Measurements from ENCODE around the gene SETD6. TPM values are rescaled to one million over a fixed set of nuclear protein-coding genes. Genes with fewer than 3 reads are reported as not detected.

Gene SETD6, protein sequence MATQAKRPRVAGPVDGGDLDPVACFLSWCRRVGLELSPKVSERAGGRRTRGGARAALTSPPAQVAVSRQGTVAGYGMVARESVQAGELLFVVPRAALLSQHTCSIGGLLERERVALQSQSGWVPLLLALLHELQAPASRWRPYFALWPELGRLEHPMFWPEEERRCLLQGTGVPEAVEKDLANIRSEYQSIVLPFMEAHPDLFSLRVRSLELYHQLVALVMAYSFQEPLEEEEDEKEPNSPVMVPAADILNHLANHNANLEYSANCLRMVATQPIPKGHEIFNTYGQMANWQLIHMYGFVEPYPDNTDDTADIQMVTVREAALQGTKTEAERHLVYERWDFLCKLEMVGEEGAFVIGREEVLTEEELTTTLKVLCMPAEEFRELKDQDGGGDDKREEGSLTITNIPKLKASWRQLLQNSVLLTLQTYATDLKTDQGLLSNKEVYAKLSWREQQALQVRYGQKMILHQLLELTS
- 10 to 100 TPM; 29.6 to 44.2 (median 35.1) TPM for total RNA-seq
- 20.2 TPM for total RNA-seq (2013)
- total RNA-seq: 25.6 to 63.1 (median 40.0) reads per million in 29 experiments

DNA sequence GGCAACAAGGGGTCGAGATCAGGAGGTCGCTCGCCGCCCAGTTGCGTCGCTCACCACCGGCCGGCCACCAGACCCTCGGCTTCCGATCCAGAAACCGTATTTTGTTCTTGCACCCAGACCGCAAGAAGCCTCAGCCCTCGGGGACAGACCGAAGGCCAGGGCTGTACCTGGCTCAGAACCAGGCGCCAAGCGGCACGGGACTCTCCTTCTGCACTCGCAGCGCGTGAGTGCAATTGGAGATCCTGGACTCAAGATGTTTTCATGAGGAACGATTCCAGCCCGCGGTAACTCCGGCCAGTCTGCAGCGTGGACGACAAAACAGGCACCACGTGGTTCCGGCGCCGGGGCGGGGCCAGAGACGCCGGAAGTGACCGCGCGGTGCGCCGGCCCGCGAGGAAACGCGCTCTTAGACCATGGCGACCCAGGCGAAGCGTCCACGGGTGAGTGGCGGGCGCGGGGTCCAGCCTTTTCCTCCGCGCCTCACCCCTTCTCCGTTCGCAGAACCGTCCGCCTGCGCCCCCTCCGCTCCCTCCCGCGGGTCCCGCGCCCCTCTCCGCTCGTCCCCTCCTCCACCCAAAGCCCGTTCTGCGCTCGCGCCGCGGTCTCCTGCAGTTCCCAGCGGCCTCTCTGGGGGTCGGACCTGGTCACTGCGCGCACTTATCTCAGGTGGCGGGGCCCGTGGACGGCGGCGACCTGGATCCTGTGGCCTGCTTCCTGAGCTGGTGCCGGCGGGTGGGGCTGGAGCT, at the start of gene SETD6:
Gene SETD6 (plus strand): TSS at position 393 of the 746 bp plus-strand sequence. CDS start 21 bp downstream, at position 414.
- ChIA-PET CTCF (interaction anchor here (0.6 to 4.4 kb wide), 7 partner anchors 114 to 975 kb away, joined by 3 to 27 read pairs (median 4); no protein-coding TSS in a partner anchor), POLR2A (interaction anchor here in 1 of 2 donors (0.6 kb wide), 1 partner anchor 71 kb away, joined by 4 read pairs; no protein-coding TSS in a partner anchor)
- H3K4me3 Mint-ChIP-seq: peak within 1 kb of the TSS; percentile 87 to 92 (median 89)
- Histone ChIP-seq H3K4me1 (ENCODE audit: control insufficient read depth in 1 of 2, extremely low read depth in 1 of 2, insufficient read depth in 2 of 2, low read length in 2 of 2) (peaks cover 4 to 22% of the 10 kb centered on the region in 2 experiments), H3K4me3 (ENCODE audit: control insufficient read depth in 1 of 2, extremely low read depth in 1 of 2, low read length in 1 of 2) (peak within 1 kb of the TSS; percentile 83 to 87), H3K27ac (ENCODE audit: low read length) (peak within 1 kb of the TSS; percentile 53), H3K27me3 (replicated peaks in 1 of 2; ENCODE audit: control insufficient read depth in 2 of 2, extremely low read depth in 1 of 2, insufficient read depth in 2 of 2, low read length in 1 of 2) (peaks cover 0 to 2% of the 10 kb centered on the region in 2 experiments), H3K9me3 (no peaks in the 10 kb centered on the region), H3K36me3 (ENCODE audit: control insufficient read depth in 2 of 2, extremely low read depth in 1 of 2, insufficient read depth in 1 of 2, low read length in 1 of 2) (peaks cover 0 to 28% of the 10 kb centered on the region in 2 donors)
- WGBS (ENCODE audit: insufficient coverage): under 1% methylated on average over 80 of the region's 80 CpGs
- H3K9me3 Mint-ChIP-seq: no peaks in the 10 kb centered on the region
- ATAC-seq (replicated peaks in 1 of 4) (peak; percentile 71 to 81 (median 78)), DNase-seq (peak in 30 of 35 experiments; percentile 26 to 73 (median 50))
- peak within 1 kb of the TSS; percentile 89 to 91 for H3K27ac Mint-ChIP-seq
- peaks cover 12% of the 10 kb centered on the region for H3K36me3 Mint-ChIP-seq
- no peaks in the 10 kb centered on the region for H3K27me3 Mint-ChIP-seq
- H3K4me1 Mint-ChIP-seq: peaks cover 19 to 34% (median 29%) of the 10 kb centered on the region in 3 donors

DNA sequence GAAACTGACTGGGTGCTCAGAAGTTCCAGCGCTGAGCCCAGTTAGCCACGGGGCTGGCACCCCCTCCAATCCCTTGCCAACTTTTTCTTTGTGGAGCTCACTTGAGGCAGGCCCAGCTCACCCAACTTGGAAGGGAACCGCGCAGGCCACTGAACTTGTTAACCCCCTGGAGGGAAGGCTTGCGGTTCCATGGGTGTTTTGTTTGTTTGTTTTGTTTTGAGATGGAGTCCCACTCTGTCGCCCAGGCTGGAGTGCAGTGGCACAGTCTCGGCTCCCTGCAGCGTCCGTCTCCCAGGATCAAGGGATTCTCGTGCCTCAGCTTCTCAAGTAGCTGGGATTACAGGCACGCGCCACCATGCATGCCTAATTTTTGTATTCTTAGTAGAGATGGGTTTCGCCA, 49.5 kb upstream of the SETD6 start:
- Histone ChIP-seq H3K27me3 (replicated peaks in 1 of 2; ENCODE audit: control insufficient read depth in 2 of 2, extremely low read depth in 1 of 2, insufficient read depth in 2 of 2, low read length in 1 of 2) (peaks cover 3 to 56% of the 10 kb centered on the region in 2 experiments), H3K9me3 (no peaks in the 10 kb centered on the region), H3K36me3 (ENCODE audit: control insufficient read depth in 2 of 2, extremely low read depth in 1 of 2, insufficient read depth in 1 of 2, low read length in 1 of 2) (no peaks in the 10 kb centered on the region), H3K27ac (ENCODE audit: low read length) (no peak overlapping the region), H3K4me3 (ENCODE audit: control insufficient read depth in 1 of 2, extremely low read depth in 1 of 2, low read length in 1 of 2) (no peak overlapping the region), H3K4me1 (ENCODE audit: control insufficient read depth in 1 of 2, extremely low read depth in 1 of 2, insufficient read depth in 2 of 2, low read length in 2 of 2) (peaks cover 0 to 9% of the 10 kb centered on the region in 2 experiments)
- DNase-seq (no peak), ATAC-seq (replicated peaks in 1 of 4) (no peak)
- ChIA-PET POLR2A (no interaction called here), CTCF (no interaction called here)
- Mint-ChIP-seq H3K27ac (no peak overlapping the region), H3K4me3 (no peak overlapping the region), H3K4me1 (peaks cover 8 to 15% (median 10%) of the 10 kb centered on the region in 3 donors), H3K36me3 (no peaks in the 10 kb centered on the region), H3K9me3 (no peaks in the 10 kb centered on the region), H3K27me3 (peaks cover 52 to 74% of the 10 kb centered on the region in 2 donors)
- WGBS (ENCODE audit: insufficient coverage): 83% methylated on average over 4 of the region's 13 CpGs

DNA sequence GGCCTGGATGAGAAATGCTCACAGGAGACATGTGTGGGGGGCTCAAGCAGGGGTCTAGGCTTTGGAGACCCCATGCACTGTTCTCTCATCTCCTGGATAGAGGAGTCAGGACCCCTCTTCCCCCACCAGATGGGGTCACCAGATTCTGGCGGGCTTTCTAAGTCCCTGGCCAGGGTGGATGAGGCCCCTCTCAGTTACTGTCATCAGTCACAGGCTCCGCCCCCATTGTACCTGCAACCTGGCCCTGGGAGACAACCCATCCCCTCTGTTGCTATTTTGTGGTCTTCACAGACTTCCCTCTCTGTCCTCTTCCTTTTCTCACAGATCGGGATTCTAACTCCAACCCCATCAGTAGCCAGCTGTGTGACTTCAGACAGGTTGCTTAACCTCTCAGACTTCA, 48.9 kb upstream of the SETD6 start:
- no peaks in the 10 kb centered on the region for H3K36me3 Mint-ChIP-seq
- DNase-seq (no peak), ATAC-seq (replicated peaks in 1 of 4) (no peak)
- Histone ChIP-seq H3K9me3 (no peaks in the 10 kb centered on the region), H3K36me3 (ENCODE audit: control insufficient read depth in 2 of 2, extremely low read depth in 1 of 2, insufficient read depth in 1 of 2, low read length in 1 of 2) (no peaks in the 10 kb centered on the region), H3K4me1 (ENCODE audit: control insufficient read depth in 1 of 2, extremely low read depth in 1 of 2, insufficient read depth in 2 of 2, low read length in 2 of 2) (peaks cover 0 to 9% of the 10 kb centered on the region in 2 experiments), H3K27me3 (replicated peaks in 1 of 2; ENCODE audit: control insufficient read depth in 2 of 2, extremely low read depth in 1 of 2, insufficient read depth in 2 of 2, low read length in 1 of 2) (peaks cover 3 to 54% of the 10 kb centered on the region in 2 experiments), H3K27ac (ENCODE audit: low read length) (no peak overlapping the region), H3K4me3 (ENCODE audit: control insufficient read depth in 1 of 2, extremely low read depth in 1 of 2, low read length in 1 of 2) (no peak overlapping the region)
- no peaks in the 10 kb centered on the region for H3K9me3 Mint-ChIP-seq
- peaks cover 8 to 15% (median 10%) of the 10 kb centered on the region in 3 donors for H3K4me1 Mint-ChIP-seq
- H3K4me3 Mint-ChIP-seq: peak overlapping the region in 1 of 3 donors; percentile 28
- ChIA-PET POLR2A (no interaction called here), CTCF (no interaction called here)
- peaks cover 50 to 69% of the 10 kb centered on the region in 2 donors for H3K27me3 Mint-ChIP-seq
- H3K27ac Mint-ChIP-seq: peak overlapping the region in 1 of 2 donors; percentile 28
- 73% methylated on average over 2 of the region's 3 CpGs for WGBS (ENCODE audit: insufficient coverage)

DNA sequence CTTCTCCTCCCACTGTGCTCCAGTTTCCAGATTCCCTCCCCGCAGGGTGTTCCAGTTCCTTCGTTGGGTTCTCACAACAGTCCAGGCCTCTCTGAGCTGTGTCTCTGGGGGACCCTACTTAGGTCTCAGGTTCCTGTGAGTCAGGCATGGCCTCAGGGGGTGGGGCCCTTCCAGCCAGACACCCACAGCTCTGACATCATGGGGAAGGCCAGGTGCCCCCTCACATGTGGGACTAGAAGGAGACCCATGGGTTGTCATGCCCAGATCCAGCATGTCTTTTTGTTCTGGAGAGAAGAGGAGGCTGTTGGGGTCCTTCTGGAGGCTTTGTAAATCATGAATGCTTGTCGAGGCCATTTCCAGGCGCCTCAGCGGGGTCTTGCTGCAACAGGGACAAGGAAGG, 47.4 kb upstream of the SETD6 start:
- WGBS (ENCODE audit: insufficient coverage): 81% methylated on average over 5 of the region's 5 CpGs
- peaks cover 8 to 10% (median 10%) of the 10 kb centered on the region in 3 donors for H3K4me1 Mint-ChIP-seq
- no peak for DNase-seq
- no peaks in the 10 kb centered on the region for H3K36me3 ChIP-seq (ENCODE audit: control insufficient read depth in 2 of 2, extremely low read depth in 1 of 2, insufficient read depth in 1 of 2, low read length in 1 of 2)
- H3K9me3 Mint-ChIP-seq: no peaks in the 10 kb centered on the region
- H3K27ac ChIP-seq (ENCODE audit: low read length): no peak overlapping the region
- no peak overlapping the region for H3K4me3 ChIP-seq (ENCODE audit: control insufficient read depth in 1 of 2, extremely low read depth in 1 of 2, low read length in 1 of 2)
- H3K4me3 Mint-ChIP-seq: no peak overlapping the region
- peaks cover 0 to 9% of the 10 kb centered on the region in 2 experiments for H3K4me1 ChIP-seq (ENCODE audit: control insufficient read depth in 1 of 2, extremely low read depth in 1 of 2, insufficient read depth in 2 of 2, low read length in 2 of 2)
- no peaks in the 10 kb centered on the region for H3K9me3 ChIP-seq
- no peaks in the 10 kb centered on the region for H3K36me3 Mint-ChIP-seq
- no peak overlapping the region for H3K27ac Mint-ChIP-seq
- H3K27me3 ChIP-seq (replicated peaks in 1 of 2; ENCODE audit: control insufficient read depth in 2 of 2, extremely low read depth in 1 of 2, insufficient read depth in 2 of 2, low read length in 1 of 2): peaks cover 0 to 55% of the 10 kb centered on the region in 2 experiments
- ATAC-seq (replicated peaks in 1 of 4): no peak
- ChIA-PET POLR2A (interaction anchor here in 1 of 2 donors (0.6 kb wide), 1 partner anchor 9 kb away, joined by 3 read pairs; no protein-coding TSS in a partner anchor), CTCF (no interaction called here)
- H3K27me3 Mint-ChIP-seq: peaks cover 41 to 57% of the 10 kb centered on the region in 2 donors

DNA sequence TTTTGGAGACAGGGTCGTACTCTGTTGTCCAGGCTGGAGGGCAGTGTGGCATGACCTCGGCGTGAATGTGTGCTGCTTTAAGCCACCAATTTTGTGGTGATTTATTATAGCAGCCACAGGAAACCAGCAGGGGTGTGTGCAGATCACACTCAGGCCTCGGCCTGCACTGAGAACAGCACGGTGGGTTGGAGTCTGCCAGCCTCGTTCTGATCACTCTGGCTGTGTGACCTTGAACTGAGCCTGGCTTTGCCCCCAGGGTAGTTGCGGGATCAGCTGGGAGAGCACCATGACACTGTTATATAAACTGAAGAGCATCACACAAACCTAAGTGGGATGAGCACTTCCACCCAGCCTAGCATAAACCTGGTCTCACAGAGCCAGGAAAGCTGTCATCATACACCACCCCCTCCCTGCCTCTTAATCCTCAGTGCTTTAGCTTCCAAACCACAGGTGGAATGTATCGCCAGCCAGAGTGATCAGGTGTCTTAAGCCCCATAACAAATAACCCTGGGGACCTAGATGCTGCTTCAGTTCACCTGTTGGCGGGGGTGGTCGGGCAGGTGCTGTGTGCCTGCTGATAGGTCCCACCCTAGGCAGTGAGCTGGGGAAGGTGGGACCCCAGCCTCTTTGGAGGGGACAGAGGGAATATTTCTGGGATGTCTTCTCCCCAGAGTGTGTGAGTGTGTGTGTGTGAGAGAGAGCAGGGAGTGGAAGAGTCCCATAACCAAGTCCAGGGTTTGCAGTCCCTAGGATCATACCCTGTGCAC, 43.9 kb upstream of the SETD6 start:
- H3K4me1 ChIP-seq (ENCODE audit: control insufficient read depth in 1 of 2, extremely low read depth in 1 of 2, insufficient read depth in 2 of 2, low read length in 2 of 2): no peaks in the 10 kb centered on the region
- Mint-ChIP-seq H3K27me3 (peaks cover 35 to 57% of the 10 kb centered on the region in 2 donors), H3K36me3 (no peaks in the 10 kb centered on the region), H3K4me1 (no peaks in the 10 kb centered on the region), H3K9me3 (no peaks in the 10 kb centered on the region), H3K27ac (no peak overlapping the region), H3K4me3 (no peak overlapping the region)
- DNase-seq: no peak
- H3K27me3 ChIP-seq (replicated peaks in 1 of 2; ENCODE audit: control insufficient read depth in 2 of 2, extremely low read depth in 1 of 2, insufficient read depth in 2 of 2, low read length in 1 of 2): peaks cover 0 to 28% of the 10 kb centered on the region in 2 experiments
- H3K27ac ChIP-seq (ENCODE audit: low read length): no peak overlapping the region
- H3K36me3 ChIP-seq (ENCODE audit: control insufficient read depth in 2 of 2, extremely low read depth in 1 of 2, insufficient read depth in 1 of 2, low read length in 1 of 2): no peaks in the 10 kb centered on the region
- 54% methylated on average over 7 of the region's 10 CpGs for WGBS (ENCODE audit: insufficient coverage)
- ATAC-seq (replicated peaks in 1 of 4): no peak
- no peaks in the 10 kb centered on the region for H3K9me3 ChIP-seq
- CTCF ChIA-PET: interaction anchor here in 1 of 2 donors (0.5 to 0.9 kb wide), 2 partner anchors 13 to 15 kb away, joined by 3 read pairs; no protein-coding TSS in a partner anchor
- POLR2A ChIA-PET: no interaction called here
- no peak overlapping the region for H3K4me3 ChIP-seq (ENCODE audit: control insufficient read depth in 1 of 2, extremely low read depth in 1 of 2, low read length in 1 of 2)

Data from T-cell (primary cell).